GM12878 (cell line): ENCODE results near the gene PNMA8C. TPM values are rescaled to one million over a fixed set of nuclear protein-coding genes. Genes with fewer than 3 reads are reported as not detected.

Experiments used
- ATAC-seq: fragments of 200-7000 bp; cut with Tn5 transposase; 3 replicates; pipeline ENCODE4 v1.9.1; 2020; ENCODE audit warnings: mild to moderate bottlenecking, moderate library complexity
- Bru-seq: library from RNA; stranded (reverse); fragments of 400-500 nt; gene quantifications from one replicate; lab custom pipeline; 2021; lab: Mats Ljungman, UMichigan
- BruChase-seq, 2 experiments: library from RNA; stranded (reverse); fragments of 400-500 nt; gene quantifications; one replicate each; lab custom pipeline; 2021; lab: Mats Ljungman, UMichigan
- BruUV-seq: library from RNA; stranded (reverse); fragments of 400-500 nt; replicated peaks from 2 replicates; lab custom pipeline; 2021; lab: Mats Ljungman, UMichigan
- CTCF ChIA-PET: fragments of 300-600 bp; sonication (Branson Sonifier 250); formaldehyde crosslinking; extraction: SDS; loops from one replicate; lab custom pipeline; 2021; ENCODE audit warnings: inconsistent platforms; lab: Yijun Ruan, JAX
- POLR2A ChIA-PET: fragments of 350-600 bp; formaldehyde crosslinking; extraction: SDS; loops from one replicate; lab custom pipeline; 2021; ENCODE audit warnings: inconsistent platforms; lab: Charles Lee
- RAD21 ChIA-PET: fragments of 300-600 bp; sonication (Branson Sonifier 250); formaldehyde crosslinking; loops from one replicate; lab custom pipeline; 2023; ENCODE audit warnings: antibody characterized with exemption; ENCODE audit not compliant: unreplicated experiment; lab: Charles Lee
- SMC1A ChIA-PET: fragments of 300-600 bp; sonication (Branson Sonifier 250); formaldehyde crosslinking; loops from one replicate; lab custom pipeline; 2023; ENCODE audit not compliant: unreplicated experiment, uncharacterized antibody; lab: Charles Lee
- DNase-seq: peaks from one replicate; pipeline ENCODE4 v3.0.0-alpha.2; 2011; ENCODE audit warnings: low read depth, low spot score
- FAIRE-seq: peaks from 3 replicates; lab custom pipeline; 2011; peaks lifted over from hg19 to GRCh38; lab: Jason Lieb, UNC
- H2AFZ ChIP-seq: 2 replicates; pipeline ENCODE4 v1.6.0; 2011; ENCODE audit warnings: low read depth, low read length, control low read depth; ENCODE audit not compliant: control insufficient read depth
- H3K27ac ChIP-seq: 2 replicates; pipeline ENCODE4 v1.5.1; 2011; ENCODE audit warnings: control low read depth; ENCODE audit not compliant: control insufficient read depth, insufficient read depth
- H3K27me3 ChIP-seq, 2 experiments: replicated peaks in 1 of 2; 2 replicates each; pipeline versions ENCODE4 v1.6.0 to v1.6.1; 2011; ENCODE audit warnings: low read length in 1 of 2; ENCODE audit not compliant: control insufficient read depth in 2 of 2, insufficient read depth in 2 of 2
- H3K36me3 ChIP-seq, 2 experiments: 2 replicates each; pipeline ENCODE4 v1.5.1; 2011; ENCODE audit warnings: low read length in 1 of 2; ENCODE audit not compliant: control insufficient read depth in 2 of 2, insufficient read depth in 2 of 2
- H3K4me1 ChIP-seq: 2 replicates; pipeline ENCODE4 v1.6.1; 2011; ENCODE audit warnings: mild to moderate bottlenecking, low read length, moderate library complexity, mixed read lengths; ENCODE audit not compliant: control insufficient read depth, insufficient read depth
- H3K4me2 ChIP-seq: 2 replicates; pipeline ENCODE4 v1.6.0; 2011; ENCODE audit warnings: control low read depth; ENCODE audit not compliant: control insufficient read depth, insufficient read depth
- H3K4me3 ChIP-seq: fragments of 200-600 bp; sonication (generic); 2 replicates; pipeline ENCODE4 v1.5.1; 2016
- H3K79me2 ChIP-seq: 2 replicates; pipeline ENCODE4 v1.6.0; 2011; ENCODE audit warnings: low read length; ENCODE audit not compliant: control insufficient read depth, insufficient read depth
- H3K9ac ChIP-seq: 2 replicates; pipeline ENCODE4 v1.8.0; 2011; ENCODE audit warnings: low read length, control low read depth, mixed read lengths; ENCODE audit not compliant: control insufficient read depth, insufficient read depth
- H3K9me3 ChIP-seq: replicated peaks from 3 replicates; pipeline ENCODE4 v1.5.1; 2011; ENCODE audit warnings: mild to moderate bottlenecking, low read length; ENCODE audit not compliant: control insufficient read depth, insufficient read depth
- H4K20me1 ChIP-seq: 2 replicates; pipeline ENCODE4 v1.6.0; 2011; ENCODE audit not compliant: control insufficient read depth, insufficient read depth
- CREB1 ChIP-seq: IDR thresholded peaks from 2 replicates; pipeline ENCODE4 v1.6.1; 2012; ENCODE audit warnings: low read depth, mild to moderate bottlenecking, inconsistent platforms
- CREM ChIP-seq: IDR thresholded peaks from 2 replicates; pipeline ENCODE4 v1.6.1; 2014; ENCODE audit warnings: antibody characterized with exemption, low read depth
- FOXM1 ChIP-seq: IDR thresholded peaks from 2 replicates; pipeline ENCODE4 v1.6.1; 2012; ENCODE audit warnings: low read depth, mild to moderate bottlenecking, inconsistent platforms, low read length, moderate library complexity
- IKZF2 ChIP-seq, 2 experiments: fragments of 450-650 bp; IDR thresholded peaks; 2 replicates each; pipeline ENCODE4 v1.6.1; 2017; ENCODE audit warnings: mild to moderate bottlenecking in 2 of 2, moderate library complexity in 2 of 2
- RUNX3 ChIP-seq: IDR thresholded peaks from 2 replicates; pipeline ENCODE4 v1.6.1; 2012; ENCODE audit warnings: low read length, inconsistent platforms
- SMAD1 ChIP-seq: fragments of 450-650 bp; IDR thresholded peaks from 2 replicates; pipeline ENCODE4 v1.6.1; 2018; ENCODE audit warnings: mild to moderate bottlenecking, low read depth; ENCODE audit not compliant: partially characterized antibody
- WGBS: methylation state at CpG from one replicate; pipeline ENCODE4 v1.1.6; 2016; ENCODE audit warnings: low lambda C conversion rate; ENCODE audit not compliant: insufficient replicate concordance, insufficient coverage; ENCODE audit errors: missing lambda C conversion rate; 5-methylcytosine and 5-hydroxymethylcytosine counted together
- in situ Hi-C: fragments of 300-500 bp; cut with MboI; formaldehyde crosslinking; loops from 9 replicates; pipeline ENCODE4 v1.14.3; 2018; ENCODE audit warnings: mixed read lengths
- intact Hi-C: fragments of 100-400 bp; cut with micrococcal nuclease; formaldehyde crosslinking; loops from one replicate; pipeline ENCODE4 v1.14.2; 2022; ENCODE audit not compliant: unreplicated experiment
- long read RNA-seq, 2 experiments: library from polyadenylated mRNA; unstranded; transcript quantifications; one replicate each; pipeline ENCODE4 v2.0.0, GENCODE V29; 2019 to 2020
- polyA minus RNA-seq, 3 experiments: library from RNA; depleted of rRNA, polyadenylated mRNA; stranded (reverse); fragments of >200 nt; gene quantifications; 2 replicates each; pipeline ENCODE4 v1.2.3, GENCODE V29; 2011
- polyA plus RNA-seq, 11 experiments: library from polyadenylated mRNA; depleted of rRNA in 4 of 11; unstranded in 6 of 11; stranded (reverse) in 5 of 11; fragments of >200 nt; fragmentation: Nextera tagmentation in 4 of 11; fragmentation: Illumina TruSeq in 1 of 11; extraction: Ambion mirVana in 4 of 11; extraction: Trizol in 1 of 11; gene quantifications; 1 replicate in 1 of 11; 2 replicates in 10 of 11; pipeline versions ENCODE4 v1.2.1 to v1.2.3, GENCODE V29; 2011 to 2016; ENCODE audit warnings: inconsistent platforms in 2 of 11, missing spikeins in 2 of 11, low read depth in 1 of 11
- total RNA-seq, 4 experiments: library from RNA; depleted of rRNA in 3 of 4; stranded (reverse); fragments of >200 nt in 3 of 4; fragmentation: Illumina TruSeq in 1 of 4; extraction: Trizol in 1 of 4; gene quantifications; 2 replicates each; pipeline versions ENCODE4 v1.2.1 to v1.2.3, GENCODE V29; 2013 to 2021
- TF ChIP-seq, protein P1 (sequence below): fragments of 450-650 bp; formaldehyde crosslinking; IDR thresholded peaks from 2 replicates; pipeline ENCODE4 v1.4.0; 2020; ENCODE audit warnings: mild to moderate bottlenecking, moderate library complexity

Gene PNMA8C
- not detected in 2 replicates for total RNA-seq (2013; cell fraction: nucleolus; rRNA removed)
- total RNA-seq (2014; rRNA removed) = not detected in 2 replicates
- not detected in 2 replicates for total RNA-seq (2014; rRNA removed; fragmentation: Illumina TruSeq; extraction: Trizol)
- total RNA-seq (2021) = not detected in 2 replicates
- polyA plus RNA-seq (2011; ENCODE audit: low read depth) = not detected
- not detected in 2 replicates for polyA plus RNA-seq (2011; rRNA removed)
- not detected in 2 replicates for polyA plus RNA-seq (2011; cell fraction: cytosol; rRNA removed)
- polyA plus RNA-seq (2011; cell fraction: nucleus; rRNA removed) = not detected in 2 replicates
- 0.03 TPM in 1 of 2 replicates, not detected in the other for polyA plus RNA-seq (2012)
- polyA plus RNA-seq (2014; fragmentation: Illumina TruSeq; extraction: Trizol) = not detected in 2 replicates
- not detected for polyA plus RNA-seq (2014; fragmentation: Nextera tagmentation; extraction: Ambion mirVana)
- not detected in 2 replicates for polyA plus RNA-seq (2014; rRNA removed)
- polyA plus RNA-seq (2016; fragmentation: Nextera tagmentation; extraction: Ambion mirVana) = not detected
- polyA minus RNA-seq (2011; rRNA and poly(A)+ RNA removed) = not detected in 2 replicates
- polyA minus RNA-seq (2011; cell fraction: cytosol; rRNA and poly(A)+ RNA removed) = not detected in 2 replicates
- not detected in 2 replicates for polyA minus RNA-seq (2011; cell fraction: nucleus; rRNA and poly(A)+ RNA removed)
- Bru-seq, nascent RNA = not detected
- BruChase-seq, experiment 1, labeled RNA remaining after a 6-hour chase = not detected
- not detected for BruChase-seq, experiment 2, labeled RNA remaining after a 2-hour chase
- long read RNA-seq, experiment 1 = 0 reads
- long read RNA-seq, experiment 2 = 0 reads

- no peak for FAIRE-seq
- H3K4me3 ChIP-seq = no peak within 1 kb of the TSS
- intact Hi-C loops = no loop called here
Measured at GRCh38 chr19:46428239-46429135, at the start of gene PNMA8C. PNMA8C (minus strand) TSS chr19:46428936; CDS start chr19:46428359, 577 bp downstream.

More at GRCh38 chr19:46428239-46429135, at the start of gene PNMA8C:
- WGBS = 24% methylated on average over 52 of the region's 52 CpGs
- in situ Hi-C loops = no loop called here
- H3K4me1 ChIP-seq = no peaks in the 10 kb centered on the region
- SMC1A ChIA-PET = no interaction called here
- no peak for DNase-seq
- H3K27me3 ChIP-seq = peaks cover 0 to 5% of the 10 kb centered on the region in 2 experiments; a peak in 2 of 4 replicates
- no peak within 1 kb of the TSS for H2AFZ ChIP-seq
- H4K20me1 ChIP-seq = no peaks in the 10 kb centered on the region
- no peaks in the 10 kb centered on the region for H3K79me2 ChIP-seq
- H3K4me2 ChIP-seq = peak within 1 kb of the TSS; percentile 56; the same call in 1 of the 2 replicates
- H3K9me3 ChIP-seq = no peaks in the 10 kb centered on the region
- TF ChIP-seq CREM = peak; percentile 45; the same call in 1 of the 2 replicates
- no peak for TF ChIP-seq SMAD1
- TF ChIP-seq FOXM1 = no peak
- TF ChIP-seq RUNX3 = 0 out of 2 replicates have a peak, but pooled peaks have one; percentile 18
- TF ChIP-seq, protein P1, sequence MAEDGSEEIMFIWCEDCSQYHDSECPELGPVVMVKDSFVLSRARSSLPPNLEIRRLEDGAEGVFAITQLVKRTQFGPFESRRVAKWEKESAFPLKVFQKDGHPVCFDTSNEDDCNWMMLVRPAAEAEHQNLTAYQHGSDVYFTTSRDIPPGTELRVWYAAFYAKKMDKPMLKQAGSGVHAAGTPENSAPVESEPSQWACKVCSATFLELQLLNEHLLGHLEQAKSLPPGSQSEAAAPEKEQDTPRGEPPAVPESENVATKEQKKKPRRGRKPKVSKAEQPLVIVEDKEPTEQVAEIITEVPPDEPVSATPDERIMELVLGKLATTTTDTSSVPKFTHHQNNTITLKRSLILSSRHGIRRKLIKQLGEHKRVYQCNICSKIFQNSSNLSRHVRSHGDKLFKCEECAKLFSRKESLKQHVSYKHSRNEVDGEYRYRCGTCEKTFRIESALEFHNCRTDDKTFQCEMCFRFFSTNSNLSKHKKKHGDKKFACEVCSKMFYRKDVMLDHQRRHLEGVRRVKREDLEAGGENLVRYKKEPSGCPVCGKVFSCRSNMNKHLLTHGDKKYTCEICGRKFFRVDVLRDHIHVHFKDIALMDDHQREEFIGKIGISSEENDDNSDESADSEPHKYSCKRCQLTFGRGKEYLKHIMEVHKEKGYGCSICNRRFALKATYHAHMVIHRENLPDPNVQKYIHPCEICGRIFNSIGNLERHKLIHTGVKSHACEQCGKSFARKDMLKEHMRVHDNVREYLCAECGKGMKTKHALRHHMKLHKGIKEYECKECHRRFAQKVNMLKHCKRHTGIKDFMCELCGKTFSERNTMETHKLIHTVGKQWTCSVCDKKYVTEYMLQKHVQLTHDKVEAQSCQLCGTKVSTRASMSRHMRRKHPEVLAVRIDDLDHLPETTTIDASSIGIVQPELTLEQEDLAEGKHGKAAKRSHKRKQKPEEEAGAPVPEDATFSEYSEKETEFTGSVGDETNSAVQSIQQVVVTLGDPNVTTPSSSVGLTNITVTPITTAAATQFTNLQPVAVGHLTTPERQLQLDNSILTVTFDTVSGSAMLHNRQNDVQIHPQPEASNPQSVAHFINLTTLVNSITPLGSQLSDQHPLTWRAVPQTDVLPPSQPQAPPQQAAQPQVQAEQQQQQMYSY = no peak
- no peak for TF ChIP-seq IKZF2 (IDR thresholded peaks at IDR 0.05)
- TF ChIP-seq CREB1 = peak; percentile 51; the same call in 1 of the 2 replicates
- H3K27ac ChIP-seq = no peak within 1 kb of the TSS
- BruUV-seq = no TSS peak
- peak; percentile 33; the same call in 1 of the 3 replicates for ATAC-seq
- H3K36me3 ChIP-seq = no peaks in the 10 kb centered on the region
- no peak within 1 kb of the TSS for H3K9ac ChIP-seq
- RAD21 ChIA-PET = no interaction called here
- POLR2A ChIA-PET = no interaction called here
- CTCF ChIA-PET = no interaction called here
